ENCODE measurements around the gene DUOXA2. TPM values are rescaled to one million over a fixed set of nuclear protein-coding genes. Genes with fewer than 3 reads are reported as not detected.

The DUOXA2 gene
- total and polyA plus RNA-seq, 11 donors: 0.03 TPM; not detected in 10

- 52 to 64% (median 60%) methylated on average over 7 of the region's 7 CpGs for WGBS, 4 donors
- no peaks in the 10 kb centered on the region for H3K9me3 ChIP-seq
- TF ChIP-seq POLR2A (IDR thresholded peaks at IDR 0.05): no peak
- TF ChIP-seq CTCF (IDR thresholded peaks at IDR 0.05): no peak
- no peak overlapping the region for H3K27ac ChIP-seq
- no peak overlapping the region for H3K4me3 ChIP-seq
- ATAC-seq (no peak), DNase-seq (no peak)
- intact Hi-C loops (cut with DNase I): loop anchor here in 5 of 10 donors (5.0 to 10.0 kb wide), 7 partner anchors 51 to 151 kb away; no protein-coding TSS in a partner anchor
- peaks cover 3 to 48% (median 21%) of the 10 kb centered on the region in 12 donors for H3K4me1 ChIP-seq
- H3K36me3 ChIP-seq: no peaks in the 10 kb centered on the region
- peaks cover 47 to 87% (median 65%) of the 10 kb centered on the region in 9 donors for H3K27me3 ChIP-seq
Observed at GRCh38 chr15:45115312-45115820, 1.2 kb downstream of the DUOXA2 start.

- no peaks in the 10 kb centered on the region for H3K9me3 ChIP-seq
- TF ChIP-seq POLR2A (IDR thresholded peaks at IDR 0.05) (no peak), CTCF (IDR thresholded peaks at IDR 0.05) (no peak)
- H3K4me3 ChIP-seq: no peak overlapping the region
- ATAC-seq: no peak
- intact Hi-C loops (cut with DNase I): loop anchor here in 5 of 10 donors (5.0 to 10.0 kb wide), 7 partner anchors 51 to 151 kb away; no protein-coding TSS in a partner anchor
- H3K27ac ChIP-seq: no peak overlapping the region
- H3K27me3 ChIP-seq: peaks cover 47 to 91% (median 68%) of the 10 kb centered on the region in 9 donors
- peaks cover 3 to 48% (median 21%) of the 10 kb centered on the region in 12 donors for H3K4me1 ChIP-seq
- WGBS, 4 donors: 41 to 48% (median 45%) methylated on average over 19 of the region's 19 CpGs
- no peak for DNase-seq
- no peaks in the 10 kb centered on the region for H3K36me3 ChIP-seq
Observed at GRCh38 chr15:45116006-45116481, 1.9 kb downstream of the DUOXA2 start.

GRCh38 chr15:45116482-45117307 is 2.6 kb downstream of the DUOXA2 start:
- DNase-seq (no peak), ATAC-seq (no peak)
- H3K9me3 ChIP-seq: no peaks in the 10 kb centered on the region
- H3K27ac ChIP-seq: no peak overlapping the region
- no peak for TF ChIP-seq CTCF (IDR thresholded peaks at IDR 0.05)
- TF ChIP-seq POLR2A (IDR thresholded peaks at IDR 0.05): no peak
- H3K4me3 ChIP-seq: peak overlapping the region in 2 of 12 donors; percentile 10 to 16
- H3K36me3 ChIP-seq: no peaks in the 10 kb centered on the region
- 21 to 36% (median 25%) methylated on average over 42 to 65 of the region's 65 CpGs for WGBS, 4 donors
- peaks cover 42 to 93% (median 67%) of the 10 kb centered on the region in 9 donors for H3K27me3 ChIP-seq
- peaks cover 3 to 44% (median 21%) of the 10 kb centered on the region in 12 donors for H3K4me1 ChIP-seq
- intact Hi-C loops (cut with DNase I): loop anchor here in 5 of 10 donors (5.0 to 10.0 kb wide), 7 partner anchors 52 to 152 kb away; no protein-coding TSS in a partner anchor
